Suppressor macrophage treated with lipopolysaccharide for 1 hour (primary cell): ENCODE data around the gene CYP46A1.
A peak's percentile ranks its signal among the peaks of the same experiment; 100 is the strongest.
"Not testable (repeated sequence)": the region's sequence is repeated elsewhere in the genome, so short reads cannot be mapped to it uniquely, and the experiment has no call there.

Experiments used
- DNase-seq, 3 donors: peaks; one replicate each; pipeline ENCODE4 v3.0.0-alpha.2; 2020 to 2022

The CYP46A1 gene

DNA sequence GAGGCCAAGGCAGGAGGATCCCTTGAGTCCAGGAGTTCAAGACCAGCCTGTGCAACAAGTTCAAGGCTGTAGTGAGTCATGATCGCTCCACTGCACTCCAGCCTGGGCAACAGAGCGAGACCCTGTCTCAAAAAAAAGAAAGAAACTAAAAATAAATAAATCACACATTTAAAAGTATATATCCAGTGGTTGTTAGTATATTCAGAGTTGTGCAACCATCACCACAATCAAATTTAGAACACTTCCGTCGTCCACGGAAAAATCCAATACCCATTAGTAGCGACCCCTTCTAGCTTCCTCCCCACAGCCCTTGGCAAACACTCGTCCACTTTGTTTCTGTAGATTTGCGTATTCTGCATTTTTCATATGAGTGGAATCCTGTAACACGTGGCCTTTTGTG, 64.4 kb downstream of the CYP46A1 start:
- no peak for DNase-seq

DNA sequence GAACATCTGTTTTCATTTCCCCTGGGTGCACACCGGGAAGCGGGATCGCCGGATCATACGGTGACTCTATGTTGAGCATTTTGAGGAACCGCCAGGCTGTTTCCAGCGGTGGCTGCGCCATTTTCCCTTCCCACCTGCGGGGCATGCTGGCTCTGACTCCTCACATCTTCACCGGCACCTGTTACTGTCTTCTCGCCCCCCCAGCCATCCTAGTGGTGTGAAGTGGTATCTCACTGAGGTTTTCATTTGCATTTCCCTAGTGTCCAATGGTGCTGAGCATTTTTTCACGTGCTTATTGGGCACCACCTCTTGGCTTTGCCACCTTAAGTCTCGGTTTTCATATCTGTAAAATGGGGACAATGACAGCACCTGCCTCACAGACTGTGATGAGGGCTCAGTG, 65.0 kb downstream of the CYP46A1 start:
- DNase-seq = no peak

- no peak for DNase-seq
Measured at GRCh38 chr14:99749763-99750715, 65.9 kb downstream of the CYP46A1 start.

GRCh38 chr14:99750746-99751450, 66.8 kb downstream of the CYP46A1 start:
- DNase-seq = no peak

DNA sequence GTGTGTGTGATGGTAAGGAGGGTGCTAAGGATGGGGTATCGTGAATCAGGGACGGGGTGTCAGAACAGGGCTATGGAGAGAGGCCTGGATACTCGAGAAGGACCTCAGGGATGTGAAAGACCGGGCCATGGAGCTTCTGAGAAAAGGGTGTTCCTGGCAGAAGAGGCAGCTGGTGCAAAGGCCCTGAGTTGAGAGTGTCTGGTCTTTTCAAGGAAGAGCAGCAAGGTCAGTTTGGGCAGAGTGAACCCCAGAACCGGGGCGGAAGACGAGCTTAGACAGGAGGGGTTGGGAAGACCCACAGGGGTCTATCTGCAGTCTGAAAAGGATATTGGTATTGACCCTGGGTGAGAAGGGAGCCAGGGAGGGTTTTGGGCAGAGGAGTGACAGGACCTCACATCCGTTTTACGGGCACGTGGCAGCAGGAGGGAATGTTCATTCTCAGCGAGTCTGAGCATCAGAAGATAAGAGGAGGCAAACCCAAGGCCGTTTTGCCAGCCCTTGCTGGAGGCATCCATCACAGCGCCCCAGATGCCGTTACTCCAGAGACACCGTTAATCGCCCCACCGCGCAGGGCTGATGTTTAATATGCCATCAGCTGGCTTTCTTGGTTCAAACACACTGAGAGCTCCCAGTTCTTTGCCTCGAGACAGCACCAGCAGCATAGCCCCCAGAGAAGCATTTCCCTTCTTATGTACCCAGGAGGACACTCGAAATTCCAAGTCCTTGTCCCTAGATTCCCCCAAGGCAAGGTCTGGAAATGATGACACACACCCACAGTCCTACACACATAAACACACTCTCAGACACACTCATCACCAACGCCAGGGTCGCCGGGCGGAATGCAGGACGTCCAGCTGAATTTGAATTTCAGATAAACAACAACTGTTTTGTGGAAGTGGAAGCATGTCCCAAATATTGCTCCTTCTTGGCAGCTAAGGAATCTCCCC, 67.7 kb downstream of the CYP46A1 start:
- DNase-seq = no peak

DNA sequence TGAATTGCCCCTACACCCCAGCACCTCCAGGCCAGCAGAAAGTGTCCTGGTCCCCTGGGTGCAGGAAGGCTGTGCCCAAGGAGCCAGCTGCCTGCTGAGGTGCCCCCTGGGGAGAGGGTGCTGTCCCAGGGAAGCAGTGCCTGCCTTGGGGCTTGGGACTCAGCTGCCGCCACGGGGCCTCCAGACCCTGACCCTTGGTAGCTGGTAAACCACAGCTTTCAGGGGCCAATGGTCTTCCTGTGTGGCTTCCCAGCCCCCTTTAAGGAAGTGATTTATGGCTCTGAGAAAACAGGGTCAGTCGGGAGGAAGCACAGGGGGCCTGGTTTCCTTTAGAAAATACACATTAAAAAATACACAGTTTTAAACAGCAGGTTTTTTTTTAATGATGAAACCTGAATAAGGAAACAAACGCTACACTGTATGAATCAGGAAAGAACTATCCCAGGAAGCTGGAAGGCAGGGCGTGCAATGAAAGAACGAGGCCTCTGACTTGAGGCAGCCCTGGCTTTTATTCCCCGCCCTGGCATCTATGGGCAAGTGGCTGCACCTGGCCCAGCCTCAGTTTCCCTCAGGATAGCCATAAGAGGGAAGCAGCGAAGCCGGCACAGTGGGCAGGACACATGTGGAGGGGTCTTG, 68.5 kb downstream of the CYP46A1 start:
- DNase-seq = no peak

GRCh38 chr14:99753225-99754140, 69.4 kb downstream of the CYP46A1 start:
- DNase-seq = no peak

- no peak for DNase-seq
Measured at GRCh38 chr14:99754141-99755067, 70.3 kb downstream of the CYP46A1 start.

DNA sequence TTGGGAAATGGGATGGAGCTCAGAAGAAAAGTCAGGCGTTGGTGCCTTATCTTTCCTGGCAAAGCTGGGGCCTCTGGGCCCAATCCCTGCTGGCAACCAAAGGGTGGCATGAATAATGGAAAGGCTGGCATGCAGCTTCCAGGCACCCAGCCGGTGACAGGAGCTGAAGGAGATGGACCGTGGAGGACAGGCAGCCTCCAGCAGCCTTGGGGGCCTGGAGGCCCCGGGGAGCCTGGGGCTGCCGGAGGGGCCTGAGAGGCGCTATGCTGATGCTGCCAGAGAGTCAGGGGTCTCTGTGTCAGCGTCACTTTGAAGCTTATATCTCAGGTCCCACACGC, 70.9 kb downstream of the CYP46A1 start:
- no peak for DNase-seq

- peak; percentile 7 to 47 (median 39) for DNase-seq
Measured at GRCh38 chr14:99755629-99756603, 71.8 kb downstream of the CYP46A1 start.

- no peak for DNase-seq
Measured at GRCh38 chr14:99756796-99757195, 72.7 kb downstream of the CYP46A1 start.

GRCh38 chr14:99757331-99758070, 73.4 kb downstream of the CYP46A1 start:
- peak; percentile 14 to 56 (median 17) for DNase-seq

DNA sequence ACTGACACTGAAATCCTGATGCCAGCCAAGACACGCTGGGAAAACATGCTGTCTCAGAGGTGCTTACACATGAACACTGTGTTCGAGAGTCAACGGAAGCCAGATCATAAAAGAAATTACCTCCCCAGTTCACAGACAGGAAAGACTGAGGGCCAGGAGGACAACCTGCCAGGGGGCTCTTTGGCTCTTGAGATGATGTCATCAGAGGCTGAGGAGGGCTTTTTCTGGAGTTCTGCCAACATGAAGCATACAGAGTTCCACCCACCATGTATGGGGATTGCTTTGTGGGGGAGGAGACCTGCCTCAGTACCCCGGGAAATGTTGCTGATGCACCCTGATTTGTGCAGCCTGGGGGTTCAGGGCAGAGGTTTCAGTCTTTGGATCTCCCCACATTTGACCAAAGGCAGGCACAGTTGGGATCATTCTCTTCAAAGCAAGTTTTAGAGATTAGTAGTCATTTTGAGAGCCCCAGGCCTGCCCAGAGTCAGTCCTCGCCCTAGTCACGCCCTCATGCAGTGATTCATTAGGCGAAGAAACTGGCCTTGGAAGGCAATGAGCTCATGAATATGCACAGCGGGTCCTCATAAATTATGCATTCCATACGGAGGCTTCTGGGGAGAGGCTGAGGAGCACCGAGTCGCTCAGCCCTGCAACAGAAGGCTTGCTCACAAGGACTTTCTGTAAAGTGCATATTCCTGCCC, 74.2 kb downstream of the CYP46A1 start:
- DNase-seq = no peak

GRCh38 chr14:99758872-99759545, 74.9 kb downstream of the CYP46A1 start:
- no peak for DNase-seq

DNA sequence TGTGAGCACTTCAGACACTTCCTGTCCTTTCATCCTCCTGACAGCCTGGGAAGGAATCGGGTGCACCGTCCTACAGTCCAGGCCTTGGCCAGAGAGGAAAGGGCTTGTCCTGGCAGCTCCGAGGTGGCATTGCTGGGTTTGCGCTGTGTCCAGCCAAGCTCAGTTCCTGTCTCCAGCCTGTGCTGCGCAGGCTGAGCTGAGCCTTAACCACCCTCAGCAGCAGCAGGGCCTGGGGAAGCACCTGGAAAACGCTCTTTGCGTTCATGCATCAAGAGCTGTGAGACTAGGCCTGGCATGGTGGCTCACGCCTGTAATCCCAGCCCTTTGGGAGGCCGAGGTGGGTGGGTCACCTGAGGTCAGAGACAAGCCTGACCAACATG, 75.4 kb downstream of the CYP46A1 start:
- DNase-seq = no peak

- DNase-seq = no peak
Measured at GRCh38 chr14:99760817-99761216, 76.7 kb downstream of the CYP46A1 start.

DNA sequence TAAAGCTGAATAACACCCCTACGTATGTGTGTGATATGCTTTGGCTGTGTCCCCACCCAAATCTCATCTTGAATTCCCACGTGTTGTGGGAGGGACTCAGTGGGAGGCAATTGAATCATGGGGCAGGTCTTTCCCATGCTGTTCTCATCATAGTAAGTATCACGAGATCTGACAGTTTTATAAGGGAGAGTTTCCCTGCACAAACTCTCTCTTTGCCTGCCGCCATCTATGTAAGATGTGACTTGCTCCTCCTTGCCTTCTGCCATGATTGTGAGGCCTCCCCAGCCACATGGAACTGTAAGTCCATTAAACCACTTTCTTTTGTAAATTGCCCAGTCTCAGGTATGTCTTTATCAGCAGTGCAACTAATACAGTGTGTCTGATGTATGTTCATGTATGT, 78.8 kb downstream of the CYP46A1 start:
- DNase-seq = not testable (repeated sequence)
